KMS-11 (cell line): ENCODE measurements around the gene CRYBB1.

ENCODE experiments used
- H2AFZ ChIP-seq: fragments of 200-600 bp; sonication (generic); 2 replicates; pipeline ENCODE4 v1.6.1; 2016; ENCODE audit warnings: antibody characterized with exemption, mixed run types, low read depth
- H3K27ac ChIP-seq: fragments of 200-600 bp; sonication (generic); 2 replicates; pipeline ENCODE4 v1.6.1; 2016; ENCODE audit warnings: mild to moderate bottlenecking, mixed run types
- H3K27me3 ChIP-seq: fragments of 200-600 bp; sonication (generic); 2 replicates; pipeline ENCODE4 v1.6.1; 2017; ENCODE audit warnings: mild to moderate bottlenecking, low read depth, mixed run types, moderate library complexity; ENCODE audit not compliant: insufficient read depth
- H3K36me3 ChIP-seq: fragments of 200-600 bp; sonication (generic); 2 replicates; pipeline ENCODE4 v1.6.1; 2017; ENCODE audit warnings: mild to moderate bottlenecking, mixed run types; ENCODE audit not compliant: insufficient read depth
- H3K4me1 ChIP-seq: fragments of 200-600 bp; sonication (generic); 2 replicates; pipeline ENCODE4 v1.6.1; 2016; ENCODE audit warnings: mild to moderate bottlenecking, low read depth, mixed run types; ENCODE audit not compliant: poor library complexity, severe bottlenecking
- H3K4me2 ChIP-seq: fragments of 200-600 bp; sonication (generic); 2 replicates; pipeline ENCODE4 v1.7.0; 2016; ENCODE audit warnings: mild to moderate bottlenecking, mixed run types
- H3K4me3 ChIP-seq: fragments of 200-600 bp; sonication (generic); IDR thresholded peaks from 2 replicates; pipeline ENCODE4 v1.6.1; 2017; ENCODE audit warnings: low read depth, low read length, mixed read lengths; ENCODE audit not compliant: insufficient read depth
- H3K79me2 ChIP-seq: fragments of 200-600 bp; sonication (generic); 2 replicates; pipeline ENCODE4 v1.6.1; 2016; ENCODE audit warnings: low read depth, mixed run types; ENCODE audit not compliant: insufficient read depth
- H3K9ac ChIP-seq: fragments of 200-600 bp; sonication (generic); 2 replicates; pipeline ENCODE4 v1.6.1; 2016; ENCODE audit warnings: mild to moderate bottlenecking, mixed run types
- H4K20me1 ChIP-seq: fragments of 200-600 bp; sonication (generic); 2 replicates; pipeline ENCODE4 v1.6.1; 2016; ENCODE audit warnings: mild to moderate bottlenecking, mixed run types; ENCODE audit not compliant: insufficient read depth
- CTCF ChIP-seq: fragments of 200-600 bp; sonication (generic); conservative IDR thresholded peaks from 2 replicates; pipeline ENCODE4 v1.6.1; 2017; ENCODE audit warnings: low read depth, mild to moderate bottlenecking, antibody characterized with exemption, low read length, moderate library complexity, mixed read lengths

CRYBB1 gene

GRCh38 chr22:26662160-26662559, 44.3 kb upstream of the CRYBB1 start:
- H3K4me3 ChIP-seq = no peak overlapping the region
- H2AFZ ChIP-seq = no peak overlapping the region
- H3K79me2 ChIP-seq = peaks cover 67% of the 10 kb centered on the region
- no peak overlapping the region for H3K9ac ChIP-seq
- no peak overlapping the region for H3K27ac ChIP-seq
- H4K20me1 ChIP-seq = no peaks in the 10 kb centered on the region
- H3K4me2 ChIP-seq = no peak overlapping the region
- H3K27me3 ChIP-seq = no peaks in the 10 kb centered on the region
- H3K36me3 ChIP-seq = no peaks in the 10 kb centered on the region; the same call in 1 of the 2 replicates
- TF ChIP-seq CTCF = no peak
- H3K4me1 ChIP-seq = peaks cover 74% of the 10 kb centered on the region

DNA sequence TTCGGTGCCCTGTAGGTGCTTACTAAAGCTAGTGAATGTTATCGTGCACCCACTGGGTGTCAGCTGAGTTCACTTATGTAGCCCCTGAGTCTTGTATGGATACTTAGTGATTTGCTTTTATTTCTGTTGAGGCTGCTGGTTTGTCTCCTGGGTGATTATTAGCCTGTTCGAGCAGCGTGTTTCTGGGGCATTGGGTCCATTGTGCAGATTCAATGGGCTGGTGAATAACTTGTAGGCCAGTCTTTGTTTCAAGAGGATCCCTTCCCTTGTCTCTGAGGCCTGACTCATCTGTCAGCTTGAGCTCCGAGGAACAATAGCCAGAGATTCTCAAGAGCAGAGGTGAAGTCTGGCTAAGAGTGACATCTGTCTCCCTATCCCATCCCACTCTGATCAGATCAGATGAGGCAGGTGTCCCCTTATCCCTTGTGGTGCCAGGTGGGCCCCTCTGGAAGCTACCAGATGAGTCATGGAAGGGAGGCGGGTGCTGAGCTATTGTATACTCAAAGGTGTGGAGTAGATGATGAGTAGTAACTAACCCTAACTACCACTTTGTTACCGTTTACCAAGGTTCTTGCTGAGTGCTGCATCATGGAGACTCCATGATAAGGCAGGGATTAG, 43.2 kb upstream of the CRYBB1 start:
- H2AFZ ChIP-seq = no peak overlapping the region
- no peak overlapping the region for H3K4me3 ChIP-seq
- H3K9ac ChIP-seq = no peak overlapping the region
- TF ChIP-seq CTCF = no peak
- peaks cover 63% of the 10 kb centered on the region for H3K79me2 ChIP-seq
- peak overlapping the region; percentile 2; the same call in 1 of the 2 replicates for H3K4me2 ChIP-seq
- no peaks in the 10 kb centered on the region; the same call in 1 of the 2 replicates for H3K36me3 ChIP-seq
- H4K20me1 ChIP-seq = no peaks in the 10 kb centered on the region
- peaks cover 75% of the 10 kb centered on the region for H3K4me1 ChIP-seq
- H3K27me3 ChIP-seq = no peaks in the 10 kb centered on the region
- peak overlapping the region; percentile 11; the same call in 1 of the 2 replicates for H3K27ac ChIP-seq

GRCh38 chr22:26660356-26660755, 42.5 kb upstream of the CRYBB1 start:
- H3K27ac ChIP-seq = no peak overlapping the region; the same call in 1 of the 2 replicates
- no peaks in the 10 kb centered on the region; the same call in 1 of the 2 replicates for H3K36me3 ChIP-seq
- H3K4me1 ChIP-seq = peaks cover 68% of the 10 kb centered on the region
- H2AFZ ChIP-seq = no peak overlapping the region
- H3K27me3 ChIP-seq = no peaks in the 10 kb centered on the region
- H4K20me1 ChIP-seq = no peaks in the 10 kb centered on the region
- no peak for TF ChIP-seq CTCF
- no peak overlapping the region for H3K9ac ChIP-seq
- H3K79me2 ChIP-seq = peaks cover 61% of the 10 kb centered on the region
- H3K4me2 ChIP-seq = peak overlapping the region; percentile 2; the same call in 1 of the 2 replicates
- no peak overlapping the region for H3K4me3 ChIP-seq

- H4K20me1 ChIP-seq = no peaks in the 10 kb centered on the region
These were observed 41.0 kb upstream of the CRYBB1 start for GRCh38 chr22:26658671-26659478.

More at GRCh38 chr22:26658671-26659478, 41.0 kb upstream of the CRYBB1 start:
- no peak for TF ChIP-seq CTCF
- Histone ChIP-seq H3K4me2 (peak overlapping the region; percentile 83), H3K36me3 (no peaks in the 10 kb centered on the region; the same call in 1 of the 2 replicates), H3K4me1 (peaks cover 53% of the 10 kb centered on the region), H3K27me3 (no peaks in the 10 kb centered on the region), H3K4me3 (peak overlapping the region; percentile 34), H2AFZ (peak overlapping the region; percentile 11; the same call in 1 of the 2 replicates), H3K27ac (peak overlapping the region; percentile 83), H3K79me2 (peaks cover 61% of the 10 kb centered on the region), H3K9ac (peak overlapping the region; percentile 65)
